ENCODE results near the gene CRIP1. TPM values are rescaled to one million over a fixed set of nuclear protein-coding genes. Genes with fewer than 3 reads are reported as not detected.

The CRIP1 gene
- total and polyA plus RNA-seq, 2 experiments from 2014 or later, result 1.8 to 14.7 TPM

- H3K9me2 ChIP-seq (replicated peaks; ENCODE audit: insufficient read depth), result no peaks in the 10 kb centered on the region
- WGBS (ENCODE audit: low lambda C conversion rate, missing lambda C conversion rate), result 94% methylated on average over 11 of the region's 11 CpGs
- H4K20me1 ChIP-seq (ENCODE audit: insufficient read depth, poor library complexity, severe bottlenecking), result peaks cover 22% of the 10 kb centered on the region
- TF ChIP-seq, protein P1, sequence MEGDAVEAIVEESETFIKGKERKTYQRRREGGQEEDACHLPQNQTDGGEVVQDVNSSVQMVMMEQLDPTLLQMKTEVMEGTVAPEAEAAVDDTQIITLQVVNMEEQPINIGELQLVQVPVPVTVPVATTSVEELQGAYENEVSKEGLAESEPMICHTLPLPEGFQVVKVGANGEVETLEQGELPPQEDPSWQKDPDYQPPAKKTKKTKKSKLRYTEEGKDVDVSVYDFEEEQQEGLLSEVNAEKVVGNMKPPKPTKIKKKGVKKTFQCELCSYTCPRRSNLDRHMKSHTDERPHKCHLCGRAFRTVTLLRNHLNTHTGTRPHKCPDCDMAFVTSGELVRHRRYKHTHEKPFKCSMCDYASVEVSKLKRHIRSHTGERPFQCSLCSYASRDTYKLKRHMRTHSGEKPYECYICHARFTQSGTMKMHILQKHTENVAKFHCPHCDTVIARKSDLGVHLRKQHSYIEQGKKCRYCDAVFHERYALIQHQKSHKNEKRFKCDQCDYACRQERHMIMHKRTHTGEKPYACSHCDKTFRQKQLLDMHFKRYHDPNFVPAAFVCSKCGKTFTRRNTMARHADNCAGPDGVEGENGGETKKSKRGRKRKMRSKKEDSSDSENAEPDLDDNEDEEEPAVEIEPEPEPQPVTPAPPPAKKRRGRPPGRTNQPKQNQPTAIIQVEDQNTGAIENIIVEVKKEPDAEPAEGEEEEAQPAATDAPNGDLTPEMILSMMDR (IDR thresholded peaks at IDR 0.05; ENCODE audit: poor library complexity), result no peak
- TF ChIP-seq EZH2 (IDR thresholded peaks at IDR 0.05; ENCODE audit: borderline replicate concordance) (no peak), EZH2phosphoT487 (IDR thresholded peaks at IDR 0.05; ENCODE audit: low read depth, severe bottlenecking, unreplicated experiment) (no peak)
- H3K27ac ChIP-seq, result no peak overlapping the region
- no peaks in the 10 kb centered on the region for H3K27me3 ChIP-seq
- no peaks in the 10 kb centered on the region for H3K4me1 ChIP-seq (ENCODE audit: insufficient read depth)
- no peak overlapping the region for H2AFZ ChIP-seq
- no peak overlapping the region for H3K4me2 ChIP-seq
- no peak for DNase-seq (ENCODE audit: low spot score)
- H3K36me3 ChIP-seq (replicated peaks; ENCODE audit: insufficient read depth, low read depth), result no peaks in the 10 kb centered on the region
- H3K9me3 ChIP-seq (ENCODE audit: low read depth), result no peaks in the 10 kb centered on the region
- H3K4me3 ChIP-seq, result no peak overlapping the region
- H3K79me2 ChIP-seq, result peaks cover 40% of the 10 kb centered on the region
Measured at GRCh38 chr14:105439179-105439578, 47.5 kb upstream of the CRIP1 start.

GRCh38 chr14:105439710-105440553, 46.8 kb upstream of the CRIP1 start:
- Histone ChIP-seq H3K4me1 (ENCODE audit: insufficient read depth) (no peaks in the 10 kb centered on the region), H3K9me3 (ENCODE audit: low read depth) (no peaks in the 10 kb centered on the region), H3K4me2 (no peak overlapping the region), H4K20me1 (ENCODE audit: insufficient read depth, poor library complexity, severe bottlenecking) (peaks cover 22% of the 10 kb centered on the region), H3K4me3 (no peak overlapping the region), H2AFZ (no peak overlapping the region), H3K27me3 (no peaks in the 10 kb centered on the region), H3K36me3 (replicated peaks; ENCODE audit: insufficient read depth, low read depth) (no peaks in the 10 kb centered on the region), H3K9me2 (replicated peaks; ENCODE audit: insufficient read depth) (no peaks in the 10 kb centered on the region), H3K27ac (no peak overlapping the region), H3K79me2 (peaks cover 33% of the 10 kb centered on the region)
- TF ChIP-seq EZH2 (IDR thresholded peaks at IDR 0.05; ENCODE audit: borderline replicate concordance), result no peak
- TF ChIP-seq, protein P1 (IDR thresholded peaks at IDR 0.05; ENCODE audit: poor library complexity), result no peak
- DNase-seq (ENCODE audit: low spot score), result no peak
- 92% methylated on average over 26 of the region's 33 CpGs for WGBS (ENCODE audit: low lambda C conversion rate, missing lambda C conversion rate)

DNA sequence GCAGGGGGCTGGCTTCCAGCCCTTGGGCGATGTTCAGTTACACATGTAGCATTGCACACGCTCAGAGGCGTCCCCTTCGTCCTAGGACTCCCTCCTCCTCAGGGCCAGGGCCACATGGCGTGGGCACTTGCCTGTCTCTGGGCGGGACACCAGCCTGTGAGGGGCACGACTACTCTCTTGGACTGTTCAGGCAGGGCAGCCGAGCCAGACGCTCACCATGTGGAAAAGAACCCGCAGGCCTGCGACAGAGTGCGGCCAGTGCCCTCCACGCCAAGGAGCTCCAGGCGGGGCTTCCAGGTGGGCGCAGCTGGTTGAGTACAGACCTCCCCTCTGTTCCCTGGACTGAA, 46.2 kb upstream of the CRIP1 start:
- TF ChIP-seq EZH2 (IDR thresholded peaks at IDR 0.05; ENCODE audit: borderline replicate concordance), result no peak
- no peak for TF ChIP-seq EZH2phosphoT487 (IDR thresholded peaks at IDR 0.05; ENCODE audit: low read depth, severe bottlenecking, unreplicated experiment)
- TF ChIP-seq, protein P1 (IDR thresholded peaks at IDR 0.05; ENCODE audit: poor library complexity), result no peak
- H3K9me2 ChIP-seq (replicated peaks; ENCODE audit: insufficient read depth), result no peaks in the 10 kb centered on the region
- H4K20me1 ChIP-seq (ENCODE audit: insufficient read depth, poor library complexity, severe bottlenecking), result peaks cover 22% of the 10 kb centered on the region
- no peaks in the 10 kb centered on the region for H3K27me3 ChIP-seq
- no peak for DNase-seq (ENCODE audit: low spot score)
- no peak overlapping the region for H2AFZ ChIP-seq
- H3K27ac ChIP-seq, result no peak overlapping the region
- H3K79me2 ChIP-seq, result peaks cover 27% of the 10 kb centered on the region
- no peaks in the 10 kb centered on the region for H3K9me3 ChIP-seq (ENCODE audit: low read depth)
- H3K4me2 ChIP-seq, result no peak overlapping the region
- WGBS (ENCODE audit: low lambda C conversion rate, missing lambda C conversion rate), result 98% methylated on average over 15 of the region's 15 CpGs
- no peaks in the 10 kb centered on the region for H3K36me3 ChIP-seq (replicated peaks; ENCODE audit: insufficient read depth, low read depth)
- H3K4me1 ChIP-seq (ENCODE audit: insufficient read depth), result no peaks in the 10 kb centered on the region
- H3K4me3 ChIP-seq, result no peak overlapping the region
